T-helper 17 cell (primary cell): Measurements from ENCODE around the gene HEXIM1. TPM values are rescaled to one million over a fixed set of nuclear protein-coding genes. Genes with fewer than 3 reads are reported as not detected.

Experiments
- ATAC-seq: fragments of 150-1000 bp; cut with Tn5 transposase; 2 replicates; pipeline ENCODE4 v1.10.0; 2021; ENCODE audit warnings: mild to moderate bottlenecking, moderate library complexity
- DNase-seq, 3 donors: peaks; one replicate each; pipeline versions ENCODE4 v3.0.0 to v3.0.0-alpha.2; 2020 to 2021
- H3K9me3 ChIP-seq: one replicate; pipeline ENCODE4 v1.7.0; 2013; ENCODE audit warnings: low read length, mild to moderate bottlenecking; ENCODE audit not compliant: control insufficient read depth, poor library complexity, severe bottlenecking
- H3K27ac Mint-ChIP-seq: one replicate; pipeline ENCODE4 v1.8.0; 2022; ENCODE audit warnings: mild to moderate bottlenecking, moderate library complexity, mixed read lengths
- H3K27me3 Mint-ChIP-seq: one replicate; pipeline ENCODE4 v1.8.0; 2022; ENCODE audit warnings: mixed read lengths
- H3K36me3 Mint-ChIP-seq: one replicate; pipeline ENCODE4 v1.8.0; 2022; ENCODE audit warnings: low read depth, mixed read lengths
- H3K4me1 Mint-ChIP-seq: one replicate; pipeline ENCODE4 v1.8.0; 2022; ENCODE audit warnings: mild to moderate bottlenecking, mixed read lengths
- H3K4me3 Mint-ChIP-seq: one replicate; pipeline ENCODE4 v1.8.0; 2022; ENCODE audit warnings: mild to moderate bottlenecking, moderate library complexity, mixed read lengths
- total RNA-seq, 4 donors: library from RNA in 2 of 4; stranded (reverse) in 2 of 4; gene quantifications; one replicate each; pipeline ENCODE4 v1.2.3 and lab custom pipeline; 2022 to 2026

The HEXIM1 gene
- total RNA-seq, 2 donors from 2014 or later, result 52.4 to 71.8 TPM

DNA sequence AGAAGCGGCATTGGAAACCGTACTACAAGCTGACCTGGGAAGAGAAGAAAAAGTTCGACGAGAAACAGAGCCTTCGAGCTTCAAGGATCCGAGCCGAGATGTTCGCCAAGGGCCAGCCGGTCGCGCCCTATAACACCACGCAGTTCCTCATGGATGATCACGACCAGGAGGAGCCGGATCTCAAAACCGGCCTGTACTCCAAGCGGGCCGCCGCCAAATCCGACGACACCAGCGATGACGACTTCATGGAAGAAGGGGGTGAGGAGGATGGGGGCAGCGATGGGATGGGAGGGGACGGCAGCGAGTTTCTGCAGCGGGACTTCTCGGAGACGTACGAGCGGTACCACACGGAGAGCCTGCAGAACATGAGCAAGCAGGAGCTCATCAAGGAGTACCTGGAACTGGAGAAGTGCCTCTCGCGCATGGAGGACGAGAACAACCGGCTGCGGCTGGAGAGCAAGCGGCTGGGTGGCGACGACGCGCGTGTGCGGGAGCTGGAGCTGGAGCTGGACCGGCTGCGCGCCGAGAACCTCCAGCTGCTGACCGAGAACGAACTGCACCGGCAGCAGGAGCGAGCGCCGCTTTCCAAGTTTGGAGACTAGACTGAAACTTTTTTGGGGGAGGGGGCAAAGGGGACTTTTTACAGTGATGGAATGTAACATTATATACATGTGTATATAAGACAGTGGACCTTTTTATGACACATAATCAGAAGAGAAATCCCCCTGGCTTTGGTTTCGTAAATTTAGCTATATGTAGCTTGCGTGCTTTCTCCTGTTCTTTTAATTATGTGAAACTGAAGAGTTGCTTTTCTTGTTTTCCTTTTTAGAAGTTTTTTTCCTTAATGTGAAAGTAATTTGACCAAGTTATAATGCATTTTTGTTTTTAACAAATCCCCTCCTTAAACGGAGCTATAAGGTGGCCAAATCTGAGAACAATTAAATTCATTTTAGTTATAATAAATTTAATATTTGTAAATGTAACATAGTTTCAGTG is 1.7 kb downstream of the HEXIM1 start:
- H3K9me3 ChIP-seq, result no peaks in the 10 kb centered on the region
- DNase-seq, result peak in 1 of 3 donors; percentile 28
- ATAC-seq, result no peak
- Mint-ChIP-seq H3K36me3 (peaks cover 4% of the 10 kb centered on the region), H3K27me3 (peaks cover 5% of the 10 kb centered on the region), H3K4me3 (peak overlapping the region; percentile 88), H3K27ac (peak overlapping the region; percentile 99), H3K4me1 (peaks cover 44% of the 10 kb centered on the region)

DNA sequence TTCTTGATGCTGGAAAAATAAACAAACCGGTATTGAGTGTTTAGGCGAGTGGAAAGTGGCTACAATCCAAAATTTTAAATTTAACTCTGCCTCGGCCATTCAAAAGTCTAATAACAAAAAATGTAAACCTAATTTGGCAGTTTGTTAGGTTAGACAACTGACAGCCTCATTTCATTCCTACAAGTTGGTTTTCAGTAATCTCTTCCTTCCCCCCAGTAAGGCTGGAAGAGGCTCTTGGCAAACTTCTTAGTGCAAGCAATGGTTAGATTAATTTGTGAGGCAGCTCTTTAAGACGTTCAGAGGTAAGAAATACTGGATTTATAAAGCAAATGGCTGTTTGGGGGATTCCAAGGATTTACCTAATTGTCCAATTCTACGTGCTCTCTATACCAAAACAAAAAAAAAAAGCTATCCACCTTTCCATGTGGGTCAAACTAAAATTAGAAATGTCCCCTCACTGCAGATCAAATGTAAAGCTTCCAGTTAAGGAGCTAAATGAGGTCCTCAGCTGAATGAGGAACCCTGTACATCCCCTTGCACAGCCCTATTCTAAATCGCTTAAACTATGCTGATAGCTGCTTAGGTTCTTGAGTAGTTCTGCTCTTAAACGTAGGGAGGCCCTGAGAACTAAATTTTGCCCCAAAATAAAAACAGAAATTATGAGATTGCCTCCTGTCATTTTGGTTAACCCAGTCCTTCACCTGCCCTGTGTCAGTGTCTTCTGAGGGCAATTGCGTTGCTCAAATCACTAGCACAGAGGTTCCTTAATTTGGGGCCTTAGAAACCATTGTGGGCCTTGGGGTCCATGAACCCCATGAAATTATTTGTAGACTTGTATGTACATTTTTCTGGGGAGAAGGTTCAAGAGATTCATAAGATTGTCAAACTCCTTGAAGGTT is 2.9 kb downstream of the HEXIM1 start:
- peaks cover 41% of the 10 kb centered on the region for H3K4me1 Mint-ChIP-seq
- H3K9me3 ChIP-seq, result no peaks in the 10 kb centered on the region
- peaks cover 5% of the 10 kb centered on the region for H3K27me3 Mint-ChIP-seq
- peak overlapping the region; percentile 99 for H3K27ac Mint-ChIP-seq
- H3K4me3 Mint-ChIP-seq, result peak overlapping the region; percentile 45
- ATAC-seq (no peak), DNase-seq (no peak)
- peaks cover 4% of the 10 kb centered on the region for H3K36me3 Mint-ChIP-seq

DNA sequence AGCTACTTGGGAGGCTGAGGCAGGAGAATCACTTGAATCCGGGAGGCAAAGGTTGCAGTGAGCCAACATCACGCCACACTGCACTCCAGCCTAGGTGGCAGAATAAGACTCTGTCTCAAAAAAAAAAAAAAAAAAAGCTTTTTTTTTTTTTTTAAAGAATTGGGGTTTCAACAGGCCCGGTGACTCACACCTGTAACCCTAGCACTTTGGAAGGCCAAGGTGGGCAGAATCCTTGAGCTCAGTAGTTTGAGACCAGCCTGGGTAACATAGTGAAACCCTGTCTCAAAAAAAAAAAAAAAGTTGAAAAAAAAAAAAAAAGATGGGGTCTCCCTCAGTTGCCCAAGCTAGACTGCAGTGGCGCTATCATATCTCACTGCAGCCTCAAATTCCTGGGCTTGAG is 6.8 kb downstream of the HEXIM1 start:
- H3K4me1 Mint-ChIP-seq, result peaks cover 31% of the 10 kb centered on the region
- DNase-seq (no peak), ATAC-seq (no peak)
- no peak overlapping the region for H3K4me3 Mint-ChIP-seq
- no peaks in the 10 kb centered on the region for H3K36me3 Mint-ChIP-seq
- no peaks in the 10 kb centered on the region for H3K27me3 Mint-ChIP-seq
- no peak overlapping the region for H3K27ac Mint-ChIP-seq
- H3K9me3 ChIP-seq, result no peaks in the 10 kb centered on the region

DNA sequence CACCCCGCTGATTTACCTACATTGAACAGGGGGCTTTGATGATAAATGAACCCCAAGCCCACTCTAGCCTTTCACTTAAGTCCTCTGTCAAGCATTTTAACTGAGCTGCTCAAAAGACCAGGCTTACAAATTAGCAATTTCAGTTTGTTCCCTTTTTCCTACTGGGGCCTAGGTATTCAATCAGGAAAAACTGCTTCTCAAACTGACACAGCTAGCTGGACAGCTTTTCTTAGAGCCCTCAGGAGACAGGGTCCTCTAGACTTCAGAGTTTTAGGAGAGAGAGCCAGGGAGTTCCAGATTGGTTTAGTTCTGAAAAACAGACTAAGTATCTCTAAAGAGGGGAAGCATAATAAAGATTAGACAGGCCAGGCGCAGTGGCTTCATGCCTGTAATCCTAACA is 7.2 kb downstream of the HEXIM1 start:
- Mint-ChIP-seq H3K27ac (no peak overlapping the region), H3K4me3 (no peak overlapping the region), H3K4me1 (peaks cover 28% of the 10 kb centered on the region), H3K27me3 (no peaks in the 10 kb centered on the region), H3K36me3 (no peaks in the 10 kb centered on the region)
- no peak for DNase-seq
- H3K9me3 ChIP-seq, result no peaks in the 10 kb centered on the region
- ATAC-seq, result no peak

DNA sequence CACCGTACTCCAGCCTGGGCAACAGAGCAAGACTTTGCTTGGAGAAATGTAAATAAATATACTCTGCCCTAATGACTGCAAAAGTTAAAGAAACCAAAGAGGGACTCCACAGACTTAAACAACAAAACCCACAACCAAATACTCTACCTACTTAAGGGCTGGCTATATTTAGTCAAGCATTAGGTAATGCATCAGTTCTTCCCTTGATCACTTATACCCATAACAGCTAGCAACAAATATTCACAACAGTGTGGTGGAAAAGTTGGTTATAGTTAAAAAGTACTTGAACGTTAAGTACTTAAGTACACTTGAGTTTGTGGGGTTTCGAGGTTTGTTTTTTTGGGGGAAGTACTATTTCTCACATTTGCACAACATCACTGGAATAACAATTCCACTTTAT is 8.0 kb downstream of the HEXIM1 start:
- Mint-ChIP-seq H3K4me3 (no peak overlapping the region), H3K27me3 (no peaks in the 10 kb centered on the region), H3K36me3 (peaks cover under 1% of the 10 kb centered on the region), H3K4me1 (peaks cover 23% of the 10 kb centered on the region), H3K27ac (peak overlapping the region; percentile 53)
- no peaks in the 10 kb centered on the region for H3K9me3 ChIP-seq
- ATAC-seq, result no peak
- no peak for DNase-seq

DNA sequence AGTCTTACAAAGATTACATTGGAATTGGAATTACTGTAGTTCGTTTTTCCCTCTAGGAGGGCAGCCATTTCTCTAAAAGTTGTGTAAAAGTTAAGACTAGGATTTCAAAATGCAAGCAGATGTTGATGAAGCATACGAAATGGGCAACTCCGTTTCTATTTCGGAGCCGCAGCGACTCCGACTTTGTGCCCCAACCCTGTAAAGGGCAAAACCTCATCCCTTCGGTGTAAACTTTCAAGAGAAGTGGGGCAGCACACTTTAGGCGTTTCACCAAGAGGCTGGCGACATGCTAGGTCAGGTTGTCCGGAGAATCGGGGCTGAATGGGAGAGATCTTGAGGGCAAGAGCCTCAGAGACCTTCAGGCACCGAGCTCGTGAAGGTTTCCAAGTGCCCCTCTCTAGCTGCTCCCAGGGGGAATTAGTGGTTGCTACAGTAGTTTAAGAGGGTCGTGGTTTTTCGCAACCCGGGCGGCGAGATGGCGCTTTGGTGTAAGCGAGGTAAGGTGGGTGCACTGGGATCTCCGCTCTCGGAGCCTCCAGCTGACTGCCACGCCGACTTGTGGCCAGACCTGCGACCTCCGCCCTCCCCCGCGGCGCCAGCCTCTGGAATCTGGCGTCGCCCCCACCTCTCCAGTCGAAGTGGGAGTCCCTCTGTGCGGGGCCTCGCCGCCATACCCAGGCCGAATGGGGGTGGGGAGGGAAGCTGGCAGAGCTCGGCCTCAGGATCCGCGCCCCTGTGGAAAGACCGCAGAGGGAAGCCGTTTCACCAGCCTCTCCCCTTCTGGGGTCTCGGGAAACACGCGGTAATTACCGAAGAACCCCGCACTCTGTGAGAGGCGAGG is 12.4 kb downstream of the HEXIM1 start:
- H3K9me3 ChIP-seq, result no peaks in the 10 kb centered on the region
- Mint-ChIP-seq H3K27ac (peak overlapping the region; percentile 94), H3K27me3 (no peaks in the 10 kb centered on the region), H3K36me3 (peaks cover 6% of the 10 kb centered on the region), H3K4me3 (peak overlapping the region; percentile 96), H3K4me1 (peaks cover 31% of the 10 kb centered on the region)
- ATAC-seq (peak; percentile 32), DNase-seq (peak; percentile 43 to 56 (median 48))

DNA sequence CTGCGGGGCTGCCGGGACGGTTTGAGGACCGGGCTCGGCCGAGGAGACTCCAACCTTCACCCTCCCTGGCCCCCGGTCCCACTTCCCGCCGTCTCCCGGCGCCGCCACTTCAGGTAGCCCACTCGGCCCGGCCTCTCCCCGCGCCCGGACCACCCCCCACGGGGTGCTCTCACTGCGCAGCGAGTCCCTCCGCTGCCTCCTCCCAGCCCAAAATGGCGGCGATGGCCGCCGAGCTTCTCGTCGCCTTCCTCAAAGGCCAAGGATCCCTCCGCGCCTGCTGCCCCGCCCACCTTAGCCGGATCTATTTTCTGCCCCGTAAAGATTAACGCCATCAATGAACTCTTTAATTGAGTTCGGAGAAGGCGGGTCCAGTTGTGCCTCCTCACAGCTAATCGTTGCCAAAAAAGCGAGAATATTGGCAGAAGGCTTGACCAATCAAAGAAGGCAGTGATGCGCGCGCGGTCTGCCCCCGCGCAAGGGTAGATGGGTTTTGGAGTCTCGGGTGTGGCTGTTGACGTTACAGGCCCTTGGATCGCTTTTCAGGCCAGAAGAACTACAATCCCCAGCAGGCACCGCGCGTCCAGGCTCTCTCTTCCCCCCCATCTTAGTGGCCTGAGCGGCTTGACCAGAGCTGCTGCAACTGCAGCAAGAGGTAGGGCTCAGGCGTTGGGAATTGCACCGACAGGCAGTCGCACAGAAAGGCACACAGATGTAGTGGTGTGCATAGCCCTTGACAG is 13.2 kb downstream of the HEXIM1 start, which contains the start of gene HEXIM2:
Gene HEXIM2, plus strand, starts transcription at position 588 of the 737 bp plus-strand sequence. CDS start 919 bp downstream, outside the sequence.
- ATAC-seq (peak; percentile 95), DNase-seq (peak; percentile 87 to 96 (median 95))
- peak within 1 kb of the TSS; percentile 94 for H3K27ac Mint-ChIP-seq
- no peaks in the 10 kb centered on the region for H3K9me3 ChIP-seq
- peaks cover 6% of the 10 kb centered on the region for H3K36me3 Mint-ChIP-seq
- peaks cover 28% of the 10 kb centered on the region for H3K4me1 Mint-ChIP-seq
- H3K27me3 Mint-ChIP-seq, result no peaks in the 10 kb centered on the region
- peak within 1 kb of the TSS; percentile 96 for H3K4me3 Mint-ChIP-seq

DNA sequence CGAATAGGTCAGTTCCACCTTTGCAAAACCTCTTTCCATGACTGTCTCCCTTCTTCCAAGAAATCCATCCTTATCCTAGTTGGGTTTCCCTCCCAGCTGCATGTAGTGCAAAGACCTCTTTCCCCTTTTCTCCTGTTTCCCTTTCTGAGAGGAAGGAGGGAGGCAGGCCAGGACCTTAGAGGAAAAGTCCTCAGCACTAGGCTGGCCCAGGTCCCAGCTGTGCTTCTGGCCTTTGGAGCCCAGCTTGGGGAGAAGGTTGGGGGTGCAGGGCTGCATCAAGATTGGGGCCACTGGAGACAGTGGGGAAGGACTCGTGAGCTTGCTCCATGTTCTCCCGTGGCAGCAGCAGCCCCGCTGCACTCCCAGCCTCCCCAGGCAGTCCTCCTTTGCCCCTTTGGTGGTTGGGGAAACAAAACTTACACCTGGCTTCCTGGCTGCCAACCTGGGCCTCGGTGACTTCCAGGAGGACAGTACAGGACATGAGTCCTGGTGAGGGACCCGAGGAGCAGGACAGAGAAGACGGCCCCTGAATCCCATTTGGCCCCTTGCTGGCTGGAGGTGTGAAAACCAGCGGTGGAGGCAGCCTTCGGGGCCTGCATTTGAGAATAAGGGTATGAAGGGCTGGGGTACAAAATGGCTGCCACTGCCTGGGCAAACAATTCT is 13.9 kb downstream of the HEXIM1 start:
- H3K4me1 Mint-ChIP-seq, result peaks cover 28% of the 10 kb centered on the region
- DNase-seq (no peak), ATAC-seq (no peak)
- H3K4me3 Mint-ChIP-seq, result peak overlapping the region; percentile 96
- peaks cover 6% of the 10 kb centered on the region for H3K36me3 Mint-ChIP-seq
- H3K27ac Mint-ChIP-seq, result peak overlapping the region; percentile 94
- H3K9me3 ChIP-seq, result no peaks in the 10 kb centered on the region
- no peaks in the 10 kb centered on the region for H3K27me3 Mint-ChIP-seq

DNA sequence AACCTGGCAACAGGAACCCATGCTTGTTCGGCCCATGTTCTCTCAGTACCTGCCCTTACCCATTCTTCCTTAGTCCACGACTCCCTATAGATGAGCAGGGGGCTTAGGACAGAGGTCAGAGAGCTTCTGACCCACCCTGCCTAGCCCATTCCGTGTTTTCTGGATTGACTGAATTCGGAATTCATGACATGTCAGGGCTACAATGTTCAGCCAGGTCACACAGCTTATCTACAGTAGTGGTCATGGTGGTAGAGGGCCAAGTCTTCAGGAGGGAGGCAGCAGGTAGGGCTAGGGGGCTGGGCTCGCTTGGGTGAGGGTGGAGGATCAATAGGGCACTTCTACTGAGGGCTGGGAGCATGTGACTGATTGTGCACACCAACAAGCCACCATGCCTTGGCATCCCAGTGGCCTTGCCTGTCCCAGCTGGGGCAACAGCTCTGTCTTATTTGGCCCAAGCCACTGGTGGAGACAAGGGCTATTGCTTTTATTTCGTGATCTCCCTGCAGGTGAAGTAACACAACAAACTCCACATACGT is 16.5 kb downstream of the HEXIM1 start:
- no peak for ATAC-seq
- H3K9me3 ChIP-seq, result no peaks in the 10 kb centered on the region
- DNase-seq, result no peak
- H3K4me1 Mint-ChIP-seq, result peaks cover 15% of the 10 kb centered on the region
- H3K36me3 Mint-ChIP-seq, result peaks cover 6% of the 10 kb centered on the region
- H3K27me3 Mint-ChIP-seq, result no peaks in the 10 kb centered on the region
- no peak overlapping the region for H3K4me3 Mint-ChIP-seq
- H3K27ac Mint-ChIP-seq, result no peak overlapping the region

DNA sequence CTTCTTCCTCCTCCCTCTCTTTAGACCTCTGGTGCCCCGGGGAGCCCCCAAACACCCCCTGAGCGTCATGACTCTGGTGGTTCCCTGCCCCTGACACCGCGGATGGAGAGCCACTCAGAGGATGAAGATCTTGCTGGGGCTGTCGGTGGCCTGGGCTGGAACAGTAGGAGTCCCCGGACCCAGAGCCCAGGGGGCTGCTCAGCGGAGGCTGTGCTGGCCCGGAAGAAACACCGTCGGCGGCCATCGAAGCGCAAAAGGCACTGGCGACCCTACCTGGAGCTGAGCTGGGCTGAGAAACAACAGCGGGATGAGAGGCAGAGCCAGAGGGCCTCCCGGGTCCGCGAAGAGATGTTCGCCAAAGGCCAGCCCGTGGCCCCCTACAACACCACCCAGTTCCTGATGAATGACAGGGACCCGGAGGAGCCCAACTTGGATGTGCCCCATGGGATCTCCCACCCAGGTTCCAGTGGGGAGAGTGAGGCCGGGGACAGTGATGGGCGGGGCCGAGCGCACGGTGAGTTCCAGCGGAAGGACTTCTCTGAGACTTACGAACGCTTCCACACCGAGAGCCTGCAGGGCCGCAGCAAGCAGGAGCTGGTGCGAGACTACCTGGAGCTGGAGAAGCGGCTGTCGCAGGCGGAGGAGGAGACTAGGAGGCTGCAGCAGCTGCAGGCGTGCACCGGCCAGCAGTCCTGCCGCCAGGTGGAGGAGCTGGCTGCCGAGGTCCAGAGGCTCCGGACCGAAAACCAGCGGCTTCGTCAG is 20.9 kb downstream of the HEXIM1 start:
- no peak overlapping the region for H3K27ac Mint-ChIP-seq
- DNase-seq, result no peak
- H3K9me3 ChIP-seq, result no peaks in the 10 kb centered on the region
- H3K4me3 Mint-ChIP-seq, result no peak overlapping the region
- no peak for ATAC-seq
- H3K27me3 Mint-ChIP-seq, result no peaks in the 10 kb centered on the region
- H3K4me1 Mint-ChIP-seq, result peaks cover 13% of the 10 kb centered on the region
- peaks cover 2% of the 10 kb centered on the region for H3K36me3 Mint-ChIP-seq
